A549 (cell line): Measurements from ENCODE around the gene ARHGEF37.

Source experiments
- RNF2 ChIP-seq: fragments of 200-600 bp; sonication (generic); IDR thresholded peaks from 2 replicates; pipeline ENCODE4 v1.6.1; 2016; ENCODE audit warnings: low read depth, mild to moderate bottlenecking, antibody characterized with exemption, moderate library complexity, borderline replicate concordance
- SMC3 ChIP-seq: fragments of >200 bp; sonication (Bioruptor Twin); formaldehyde crosslinking; IDR thresholded peaks from 3 replicates; pipeline ENCODE4 v1.6.1; 2018; ENCODE audit warnings: inconsistent platforms
- TF ChIP-seq, protein P1 (sequence below): IDR thresholded peaks from 2 replicates; pipeline ENCODE4 v1.6.1; 2012; ENCODE audit warnings: low read depth, borderline replicate concordance

GRCh38 chr5:149603920-149604319 is 22.6 kb downstream of the ARHGEF37 start:
- TF ChIP-seq, protein P1, sequence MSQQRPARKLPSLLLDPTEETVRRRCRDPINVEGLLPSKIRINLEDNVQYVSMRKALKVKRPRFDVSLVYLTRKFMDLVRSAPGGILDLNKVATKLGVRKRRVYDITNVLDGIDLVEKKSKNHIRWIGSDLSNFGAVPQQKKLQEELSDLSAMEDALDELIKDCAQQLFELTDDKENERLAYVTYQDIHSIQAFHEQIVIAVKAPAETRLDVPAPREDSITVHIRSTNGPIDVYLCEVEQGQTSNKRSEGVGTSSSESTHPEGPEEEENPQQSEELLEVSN: no peak
- TF ChIP-seq SMC3 (no peak), RNF2 (no peak)
